ENCODE measurements around the gene EFNA2. TPM values are rescaled to one million over a fixed set of nuclear protein-coding genes. Genes with fewer than 3 reads are reported as not detected.

EFNA2 gene
- total RNA-seq, 1 experiment from 2014 or later = 12.2 TPM

DNA sequence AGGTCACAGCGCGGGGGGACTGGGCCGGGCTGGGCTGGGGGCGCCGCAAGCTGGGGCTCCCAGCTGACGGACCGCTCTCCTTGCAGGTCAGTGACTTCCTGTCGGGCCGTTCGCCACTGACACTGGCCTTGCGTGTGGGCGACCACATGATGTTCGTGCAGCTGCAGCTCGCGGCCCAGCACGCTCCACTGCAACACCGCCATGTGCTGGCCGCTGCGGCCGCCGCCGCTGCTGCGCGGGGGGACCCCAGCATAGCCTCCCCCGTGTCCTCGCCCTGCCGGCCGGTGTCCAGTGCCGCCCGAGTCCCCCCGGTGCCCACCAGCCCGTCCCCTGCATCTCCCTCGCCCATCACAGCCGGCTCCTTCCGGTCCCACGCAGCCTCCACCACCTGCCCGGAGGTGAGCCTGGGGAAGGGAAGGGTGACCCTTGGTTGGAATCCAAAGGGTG, 31.6 kb upstream of the EFNA2 start:
- ChIA-PET RAD21 (ENCODE audit: low non-redundant PET in 1 of 2, low total read pairs in 2 of 2, uncharacterized antibody in 2 of 2, unreplicated experiment in 2 of 2) (interaction anchor here in 1 of 2 experiments (1.5 kb wide), 1 partner anchor 12 kb away, joined by 12 read pairs; no protein-coding TSS in a partner anchor), POLR2A (interaction anchor here (1.6 to 3.5 kb wide), 3 partner anchors 10 to 15 kb away, joined by 5 to 40 read pairs (median 29); partner anchors contain the start of gene CIRBP), CTCF (interaction anchor here (2.3 kb wide), 1 partner anchor 12 kb away, joined by 16 read pairs; no protein-coding TSS in a partner anchor)
- Histone ChIP-seq H3K36me3 (ENCODE audit: control insufficient read depth in 1 of 2, insufficient read depth in 2 of 2, low read length in 2 of 2) (peaks cover 30 to 54% of the 10 kb centered on the region in 2 experiments), H3K4me2 (ENCODE audit: low read length) (no peak overlapping the region), H3K9ac (ENCODE audit: low read length) (peak overlapping the region; percentile 91), H4K20me1 (ENCODE audit: insufficient read depth) (peaks cover 3% of the 10 kb centered on the region; the same call in 1 of the 2 replicates), H3K27me3 (ENCODE audit: insufficient read depth, low read length) (no peaks in the 10 kb centered on the region), H3K79me2 (ENCODE audit: insufficient read depth, low read length) (peaks cover 81% of the 10 kb centered on the region), H3K4me3 (replicated peaks in 1 of 2; ENCODE audit: low read depth in 1 of 2, low read length in 2 of 2) (no peak overlapping the region), H3K9me3 (ENCODE audit: control insufficient read depth in 1 of 2, insufficient read depth in 1 of 2, low read depth in 1 of 2, low read length in 2 of 2) (no peaks in the 10 kb centered on the region), H3K27ac (ENCODE audit: low read depth, low read length) (peak overlapping the region; percentile 99), H2AFZ (ENCODE audit: low read depth, low read length, poor library complexity, severe bottlenecking) (no peak overlapping the region), H3K4me1 (ENCODE audit: control insufficient read depth in 1 of 2, insufficient read depth in 2 of 2, low read length in 2 of 2) (peaks cover 28 to 80% of the 10 kb centered on the region in 2 experiments), H3K9me2 (ENCODE audit: insufficient read depth) (no peaks in the 10 kb centered on the region)
- no TSS peak for BruUV-seq (replicated peaks)
- ATAC-seq (no peak), DNase-seq (ENCODE audit: low read depth, low spot score) (no peak)
- TF ChIP-seq CBX3 (IDR thresholded peaks at IDR 0.05; ENCODE audit: low read depth) = no peak
- TF ChIP-seq, protein P1, sequence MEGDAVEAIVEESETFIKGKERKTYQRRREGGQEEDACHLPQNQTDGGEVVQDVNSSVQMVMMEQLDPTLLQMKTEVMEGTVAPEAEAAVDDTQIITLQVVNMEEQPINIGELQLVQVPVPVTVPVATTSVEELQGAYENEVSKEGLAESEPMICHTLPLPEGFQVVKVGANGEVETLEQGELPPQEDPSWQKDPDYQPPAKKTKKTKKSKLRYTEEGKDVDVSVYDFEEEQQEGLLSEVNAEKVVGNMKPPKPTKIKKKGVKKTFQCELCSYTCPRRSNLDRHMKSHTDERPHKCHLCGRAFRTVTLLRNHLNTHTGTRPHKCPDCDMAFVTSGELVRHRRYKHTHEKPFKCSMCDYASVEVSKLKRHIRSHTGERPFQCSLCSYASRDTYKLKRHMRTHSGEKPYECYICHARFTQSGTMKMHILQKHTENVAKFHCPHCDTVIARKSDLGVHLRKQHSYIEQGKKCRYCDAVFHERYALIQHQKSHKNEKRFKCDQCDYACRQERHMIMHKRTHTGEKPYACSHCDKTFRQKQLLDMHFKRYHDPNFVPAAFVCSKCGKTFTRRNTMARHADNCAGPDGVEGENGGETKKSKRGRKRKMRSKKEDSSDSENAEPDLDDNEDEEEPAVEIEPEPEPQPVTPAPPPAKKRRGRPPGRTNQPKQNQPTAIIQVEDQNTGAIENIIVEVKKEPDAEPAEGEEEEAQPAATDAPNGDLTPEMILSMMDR (IDR thresholded peaks at IDR 0.05 in 2 of 3, conservative IDR thresholded peaks at IDR 0.05 in 1 of 3; ENCODE audit: borderline replicate concordance in 1 of 3, insufficient read depth in 1 of 3, low read depth in 2 of 3, low read length in 2 of 3) = no peak
- intact Hi-C loops (cut with micrococcal nuclease) = no loop called here

DNA sequence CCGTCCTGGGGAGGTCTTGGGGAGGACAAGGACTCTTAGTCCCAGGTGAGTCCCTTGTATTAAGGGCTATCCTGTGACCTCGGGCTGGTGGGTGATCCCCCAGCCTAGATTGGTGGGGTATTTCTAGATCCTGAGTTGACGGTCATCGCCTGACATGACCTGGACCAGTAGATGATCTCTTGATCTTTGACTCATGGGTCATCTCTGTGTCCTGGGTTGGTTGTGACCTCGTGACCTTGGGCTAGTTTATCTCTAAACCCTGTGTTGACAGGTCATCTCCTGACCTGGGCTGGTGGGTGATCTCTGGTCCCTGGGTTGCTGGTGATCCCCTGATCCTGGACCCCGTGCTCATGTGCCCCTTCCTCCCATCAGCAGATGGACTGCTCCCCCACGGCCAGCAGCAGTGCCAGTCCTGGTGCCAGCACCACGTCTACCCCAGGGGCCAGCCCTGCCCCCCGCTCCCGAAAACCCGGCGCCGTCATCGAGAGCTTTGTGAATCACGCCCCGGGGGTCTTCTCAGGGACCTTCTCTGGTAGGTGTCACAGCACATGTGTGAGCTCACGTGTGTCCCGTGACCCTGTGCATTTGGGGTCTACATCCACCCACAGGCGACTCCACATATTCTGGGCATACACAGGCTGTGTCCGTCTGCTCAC, 31.0 kb upstream of the EFNA2 start:
- Histone ChIP-seq H3K9me2 (ENCODE audit: insufficient read depth) (no peaks in the 10 kb centered on the region), H3K27me3 (ENCODE audit: insufficient read depth, low read length) (no peaks in the 10 kb centered on the region), H3K36me3 (ENCODE audit: control insufficient read depth in 1 of 2, insufficient read depth in 2 of 2, low read length in 2 of 2) (peaks cover 30 to 54% of the 10 kb centered on the region in 2 experiments), H3K79me2 (ENCODE audit: insufficient read depth, low read length) (peaks cover 81% of the 10 kb centered on the region), H3K4me3 (replicated peaks in 1 of 2; ENCODE audit: low read depth in 1 of 2, low read length in 2 of 2) (no peak overlapping the region), H2AFZ (ENCODE audit: low read depth, low read length, poor library complexity, severe bottlenecking) (no peak overlapping the region), H3K9me3 (ENCODE audit: control insufficient read depth in 1 of 2, insufficient read depth in 1 of 2, low read depth in 1 of 2, low read length in 2 of 2) (no peaks in the 10 kb centered on the region), H3K27ac (ENCODE audit: low read depth, low read length) (peak overlapping the region; percentile 99; the same call in 1 of the 2 replicates), H3K9ac (ENCODE audit: low read length) (0 out of 2 replicates have a peak overlapping the region, but pooled peaks have one; percentile 17), H4K20me1 (ENCODE audit: insufficient read depth) (peaks cover 3% of the 10 kb centered on the region; the same call in 1 of the 2 replicates), H3K4me2 (ENCODE audit: low read length) (no peak overlapping the region), H3K4me1 (ENCODE audit: control insufficient read depth in 1 of 2, insufficient read depth in 2 of 2, low read length in 2 of 2) (peaks cover 33 to 86% of the 10 kb centered on the region in 2 experiments)
- ATAC-seq = no peak
- RAD21 ChIA-PET (ENCODE audit: low non-redundant PET in 1 of 2, low total read pairs in 2 of 2, uncharacterized antibody in 2 of 2, unreplicated experiment in 2 of 2) = no interaction called here
- POLR2A ChIA-PET = interaction anchor here (2.7 to 3.5 kb wide), 2 partner anchors 12 to 14 kb away, joined by 15 to 29 read pairs; partner anchors contain the start of gene CIRBP
- intact Hi-C loops (cut with micrococcal nuclease) = no loop called here
- DNase-seq (ENCODE audit: low read depth, low spot score) = no peak
- TF ChIP-seq SIN3A (IDR thresholded peaks at IDR 0.05; ENCODE audit: low read depth) (no peak), YY1 (IDR thresholded peaks at IDR 0.05; ENCODE audit: extremely low read depth, insufficient replicate concordance, low read depth, low read length) (no peak)
- TF ChIP-seq, protein P1 (IDR thresholded peaks at IDR 0.05 in 2 of 3, conservative IDR thresholded peaks at IDR 0.05 in 1 of 3; ENCODE audit: borderline replicate concordance in 1 of 3, insufficient read depth in 1 of 3, low read depth in 2 of 3, low read length in 2 of 3) = no peak
- no TSS peak for BruUV-seq (replicated peaks)
- CTCF ChIA-PET = interaction anchor here (1.4 to 2.3 kb wide), 2 partner anchors 11 to 12 kb away, joined by 4 to 16 read pairs; no protein-coding TSS in a partner anchor
